ENCODE data around the gene SLC5A3. TPM values are rescaled to one million over a fixed set of nuclear protein-coding genes. Genes with fewer than 3 reads are reported as not detected.

The SLC5A3 gene
- total and polyA plus RNA-seq, 4 donors = 3.0 to 82.3 (median 14.2) TPM

DNA sequence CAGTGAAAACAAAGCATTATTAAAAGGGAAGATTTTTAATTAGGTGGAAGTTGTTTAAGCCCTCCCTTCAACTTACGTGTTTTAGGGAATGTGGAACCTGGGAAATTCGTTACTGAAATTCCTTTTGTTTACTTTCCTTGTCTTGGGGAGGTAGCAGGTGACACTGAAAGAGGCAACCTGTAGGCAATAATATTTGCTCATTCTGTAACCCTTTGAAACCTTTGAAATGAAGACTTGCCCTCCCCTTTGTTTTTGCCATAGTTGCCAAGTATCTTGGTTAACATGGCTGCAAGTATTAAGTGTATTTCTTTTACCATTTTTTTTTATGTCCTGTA is 1.7 kb downstream of the SLC5A3 start:
- intact Hi-C loops (cut with DNase I) = loop anchor here (2.0 to 10.0 kb wide), 3 partner anchors 50 to 150 kb away; no protein-coding TSS in a partner anchor
- DNase-seq = no peak
- H3K9me3 ChIP-seq (ENCODE audit: control insufficient read depth, low read length) = no peaks in the 10 kb centered on the region
- ATAC-seq (ENCODE audit: low FRiP score) = no peak
- H3K27ac ChIP-seq (ENCODE audit: low read depth in 1 of 2, low read length in 2 of 2) = no peak overlapping the region
- WGBS, 2 donors = 11 to 12% methylated on average over 2 of the region's 2 CpGs
- peaks cover 0 to 9% of the 10 kb centered on the region in 2 donors for H3K4me1 ChIP-seq (ENCODE audit: control insufficient read depth in 1 of 2, insufficient read depth in 2 of 2, low read length in 2 of 2)
- no peaks in the 10 kb centered on the region for H3K36me3 ChIP-seq (ENCODE audit: control insufficient read depth in 1 of 2, insufficient read depth in 2 of 2, low read length in 1 of 2)
- H3K27me3 ChIP-seq (ENCODE audit: control insufficient read depth in 1 of 2, insufficient read depth in 2 of 2, low read length in 1 of 2) = no peaks in the 10 kb centered on the region
- peak overlapping the region; percentile 93 to 100 for H3K4me3 ChIP-seq (ENCODE audit: low read length in 2 of 2)

DNA sequence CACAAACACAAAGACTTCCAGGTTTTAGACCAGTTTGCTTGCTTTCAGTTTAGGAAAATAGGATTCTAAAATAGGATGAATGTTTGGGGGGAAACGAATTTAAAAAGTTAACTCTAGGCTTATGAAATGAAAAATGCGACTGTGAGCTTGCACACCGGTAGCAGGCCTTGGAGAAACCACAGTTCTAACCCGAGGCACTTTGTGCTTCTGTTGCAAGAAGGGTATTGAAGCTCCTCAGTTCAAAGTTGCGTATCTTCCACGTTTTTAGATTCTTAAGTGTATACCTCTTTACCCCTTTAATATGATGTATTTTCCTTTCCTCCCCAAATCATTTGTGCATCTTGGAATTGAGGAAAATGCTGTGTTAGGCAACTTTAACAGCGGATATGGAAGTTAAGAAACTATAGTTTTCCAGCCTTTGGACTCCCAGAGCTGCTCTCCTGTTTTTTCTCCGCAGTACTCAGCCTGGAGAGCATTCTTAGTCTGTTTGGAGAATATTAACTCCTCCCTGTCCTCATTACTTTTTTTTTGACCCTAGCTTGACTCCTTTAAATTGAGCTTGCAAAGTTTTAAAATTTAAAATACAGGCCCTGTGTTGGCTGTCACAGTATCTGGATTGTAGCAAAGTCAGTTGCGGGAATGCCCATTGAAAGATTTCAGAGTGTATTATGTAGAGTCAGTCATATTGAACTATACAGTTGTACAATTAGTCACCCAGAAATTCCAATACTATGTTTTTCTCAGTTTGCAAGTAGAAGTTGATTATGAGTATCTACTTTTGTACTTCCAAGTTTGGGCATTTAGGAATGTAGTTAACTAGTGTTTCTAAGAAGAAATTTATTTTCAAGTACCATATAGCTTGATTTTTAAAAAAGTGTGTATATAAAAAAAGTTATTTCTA is 2.6 kb downstream of the SLC5A3 start:
- intact Hi-C loops (cut with DNase I) = loop anchor here (2.0 to 10.0 kb wide), 3 partner anchors 49 to 151 kb away; no protein-coding TSS in a partner anchor
- H3K27me3 ChIP-seq (ENCODE audit: control insufficient read depth in 1 of 2, insufficient read depth in 2 of 2, low read length in 1 of 2) = no peaks in the 10 kb centered on the region
- WGBS, 2 donors = 12 to 19% methylated on average over 9 of the region's 9 CpGs
- no peak for DNase-seq
- no peaks in the 10 kb centered on the region for H3K36me3 ChIP-seq (ENCODE audit: control insufficient read depth in 1 of 2, insufficient read depth in 2 of 2, low read length in 1 of 2)
- no peak overlapping the region for H3K27ac ChIP-seq (ENCODE audit: low read depth in 1 of 2, low read length in 2 of 2)
- ATAC-seq (ENCODE audit: low FRiP score) = no peak
- peak overlapping the region; percentile 93 to 100 for H3K4me3 ChIP-seq (ENCODE audit: low read length in 2 of 2)
- H3K4me1 ChIP-seq (ENCODE audit: control insufficient read depth in 1 of 2, insufficient read depth in 2 of 2, low read length in 2 of 2) = peaks cover 0 to 10% of the 10 kb centered on the region in 2 donors
- no peaks in the 10 kb centered on the region for H3K9me3 ChIP-seq (ENCODE audit: control insufficient read depth, low read length)

DNA sequence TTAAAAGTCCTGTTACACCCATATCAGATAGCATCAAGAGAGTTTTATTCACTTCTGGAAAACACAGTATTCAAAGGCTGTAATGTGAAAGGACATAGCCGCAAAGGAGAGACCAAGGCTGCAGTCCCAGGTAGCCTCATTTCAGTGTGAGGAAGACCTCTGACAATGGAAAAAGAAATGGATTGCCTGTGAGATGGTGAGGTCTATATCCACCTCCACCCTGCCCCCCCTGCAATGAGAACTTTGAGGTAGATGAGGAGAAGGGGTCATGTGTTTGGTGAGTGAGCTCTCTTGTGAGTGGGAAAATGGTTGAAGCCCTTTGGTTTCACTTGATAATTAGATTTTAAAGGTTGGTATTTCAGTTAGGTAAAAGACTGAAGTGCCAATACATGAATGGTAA is 3.5 kb downstream of the SLC5A3 start:
- no peak for ATAC-seq (ENCODE audit: low FRiP score)
- Histone ChIP-seq H3K27me3 (ENCODE audit: control insufficient read depth in 1 of 2, insufficient read depth in 2 of 2, low read length in 1 of 2) (no peaks in the 10 kb centered on the region), H3K4me3 (ENCODE audit: low read length in 2 of 2) (peak overlapping the region; percentile 29 to 40), H3K27ac (ENCODE audit: low read depth in 1 of 2, low read length in 2 of 2) (no peak overlapping the region), H3K36me3 (ENCODE audit: control insufficient read depth in 1 of 2, insufficient read depth in 2 of 2, low read length in 1 of 2) (no peaks in the 10 kb centered on the region), H3K4me1 (ENCODE audit: control insufficient read depth in 1 of 2, insufficient read depth in 2 of 2, low read length in 2 of 2) (peaks cover 0 to 12% of the 10 kb centered on the region in 2 donors), H3K9me3 (ENCODE audit: control insufficient read depth, low read length) (no peaks in the 10 kb centered on the region)
- intact Hi-C loops (cut with DNase I) = loop anchor here (5.0 to 10.0 kb wide), 2 partner anchors 48 to 125 kb away; no protein-coding TSS in a partner anchor
- no peak for DNase-seq
- 84 to 88% methylated on average over 1 of the region's 1 CpG for WGBS, 2 donors

DNA sequence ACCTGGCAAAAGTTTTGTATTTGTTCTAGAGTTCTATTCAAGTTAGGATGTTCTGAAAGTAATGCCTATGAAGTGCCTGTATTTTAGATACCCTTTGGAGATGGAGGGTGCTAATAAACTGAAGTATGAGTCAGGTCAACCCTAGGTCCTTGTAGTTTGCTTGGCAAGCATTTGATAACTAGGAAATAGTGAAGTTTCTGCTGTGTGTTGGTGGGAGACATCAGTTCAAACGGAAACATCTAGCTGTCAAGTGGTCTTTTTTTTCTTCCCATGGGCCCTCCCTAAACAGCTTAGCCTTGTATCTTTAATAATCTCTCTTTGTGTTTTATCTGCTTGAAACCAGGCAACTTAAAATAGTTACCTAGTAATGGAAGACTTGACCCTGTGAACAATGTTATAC is 4.5 kb downstream of the SLC5A3 start:
- intact Hi-C loops (cut with DNase I) = loop anchor here (5.0 to 10.0 kb wide), 2 partner anchors 47 to 124 kb away; no protein-coding TSS in a partner anchor
- WGBS, 2 donors = 26 to 36% methylated on average over 1 of the region's 1 CpG
- ATAC-seq (ENCODE audit: low FRiP score) = no peak
- no peak for DNase-seq
- peaks cover under 1 to 21% of the 10 kb centered on the region in 2 donors for H3K4me1 ChIP-seq (ENCODE audit: control insufficient read depth in 1 of 2, insufficient read depth in 2 of 2, low read length in 2 of 2)
- H3K4me3 ChIP-seq (ENCODE audit: low read length in 2 of 2) = peak overlapping the region in 1 of 2 donors; percentile 41
- no peaks in the 10 kb centered on the region for H3K9me3 ChIP-seq (ENCODE audit: control insufficient read depth, low read length)
- no peaks in the 10 kb centered on the region for H3K27me3 ChIP-seq (ENCODE audit: control insufficient read depth in 1 of 2, insufficient read depth in 2 of 2, low read length in 1 of 2)
- peak overlapping the region in 1 of 2 donors; percentile 57 for H3K27ac ChIP-seq (ENCODE audit: low read depth in 1 of 2, low read length in 2 of 2)
- peaks cover 0 to 3% of the 10 kb centered on the region in 2 donors for H3K36me3 ChIP-seq (ENCODE audit: control insufficient read depth in 1 of 2, insufficient read depth in 2 of 2, low read length in 1 of 2)

DNA sequence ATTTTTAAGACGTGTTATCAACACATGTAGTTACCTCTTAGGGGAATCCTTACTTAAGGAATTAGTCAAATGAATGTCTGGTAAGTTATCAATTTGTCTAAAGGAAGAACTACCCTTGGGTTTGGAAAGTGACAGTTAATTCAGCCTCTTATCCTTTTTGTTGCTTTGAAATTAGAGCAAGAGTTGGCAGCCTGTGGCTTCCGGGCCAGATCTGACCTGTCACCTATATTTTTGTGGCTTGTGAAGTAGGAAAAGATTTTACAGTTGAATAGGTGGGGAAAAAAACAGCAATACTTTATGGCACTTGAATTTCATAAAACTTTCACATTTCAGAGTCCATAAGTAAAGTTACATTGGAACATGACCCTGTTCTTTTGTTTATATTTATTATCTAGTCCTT is 5.5 kb downstream of the SLC5A3 start:
- ATAC-seq (ENCODE audit: low FRiP score) (no peak), DNase-seq (no peak)
- intact Hi-C loops (cut with DNase I) = loop anchor here (5.0 to 10.0 kb wide), 2 partner anchors 46 to 123 kb away; no protein-coding TSS in a partner anchor
- no peak overlapping the region for H3K27ac ChIP-seq (ENCODE audit: low read depth in 1 of 2, low read length in 2 of 2)
- peaks cover 0 to 4% of the 10 kb centered on the region in 2 donors for H3K36me3 ChIP-seq (ENCODE audit: control insufficient read depth in 1 of 2, insufficient read depth in 2 of 2, low read length in 1 of 2)
- no peaks in the 10 kb centered on the region for H3K9me3 ChIP-seq (ENCODE audit: control insufficient read depth, low read length)
- 37 to 48% methylated on average over 2 of the region's 2 CpGs for WGBS, 2 donors
- H3K4me3 ChIP-seq (ENCODE audit: low read length in 2 of 2) = no peak overlapping the region
- H3K27me3 ChIP-seq (ENCODE audit: control insufficient read depth in 1 of 2, insufficient read depth in 2 of 2, low read length in 1 of 2) = no peaks in the 10 kb centered on the region
- peaks cover 6 to 27% of the 10 kb centered on the region in 2 donors for H3K4me1 ChIP-seq (ENCODE audit: control insufficient read depth in 1 of 2, insufficient read depth in 2 of 2, low read length in 2 of 2)

DNA sequence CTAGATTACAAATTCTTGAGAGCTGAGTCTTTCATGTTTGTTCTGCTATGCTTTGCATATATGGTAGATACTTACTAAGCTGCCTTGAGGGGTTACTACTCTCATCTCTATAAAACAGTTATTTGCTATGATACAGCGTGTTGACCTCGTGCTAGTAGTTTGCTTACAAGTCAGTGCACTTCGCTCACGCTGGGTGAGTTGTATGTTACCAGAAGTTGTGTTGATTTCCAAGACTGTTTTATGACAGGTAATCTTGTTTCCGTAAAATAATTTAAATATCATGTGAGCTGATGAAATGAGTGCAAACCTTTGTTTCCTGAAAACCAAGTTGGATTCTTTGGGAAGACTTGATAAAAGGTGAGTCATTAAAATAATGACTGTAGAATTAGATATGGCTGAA is 7.3 kb downstream of the SLC5A3 start:
- H3K9me3 ChIP-seq (ENCODE audit: control insufficient read depth, low read length) = no peaks in the 10 kb centered on the region
- no peaks in the 10 kb centered on the region for H3K27me3 ChIP-seq (ENCODE audit: control insufficient read depth in 1 of 2, insufficient read depth in 2 of 2, low read length in 1 of 2)
- H3K36me3 ChIP-seq (ENCODE audit: control insufficient read depth in 1 of 2, insufficient read depth in 2 of 2, low read length in 1 of 2) = peaks cover 0 to 4% of the 10 kb centered on the region in 2 donors
- DNase-seq (no peak), ATAC-seq (ENCODE audit: low FRiP score) (no peak)
- 95% methylated on average over 5 of the region's 5 CpGs for WGBS, 2 donors
- H3K4me1 ChIP-seq (ENCODE audit: control insufficient read depth in 1 of 2, insufficient read depth in 2 of 2, low read length in 2 of 2) = peaks cover 6 to 27% of the 10 kb centered on the region in 2 donors
- intact Hi-C loops (cut with DNase I) = no loop called here
- no peak overlapping the region for H3K27ac ChIP-seq (ENCODE audit: low read depth in 1 of 2, low read length in 2 of 2)
- no peak overlapping the region for H3K4me3 ChIP-seq (ENCODE audit: low read length in 2 of 2)

DNA sequence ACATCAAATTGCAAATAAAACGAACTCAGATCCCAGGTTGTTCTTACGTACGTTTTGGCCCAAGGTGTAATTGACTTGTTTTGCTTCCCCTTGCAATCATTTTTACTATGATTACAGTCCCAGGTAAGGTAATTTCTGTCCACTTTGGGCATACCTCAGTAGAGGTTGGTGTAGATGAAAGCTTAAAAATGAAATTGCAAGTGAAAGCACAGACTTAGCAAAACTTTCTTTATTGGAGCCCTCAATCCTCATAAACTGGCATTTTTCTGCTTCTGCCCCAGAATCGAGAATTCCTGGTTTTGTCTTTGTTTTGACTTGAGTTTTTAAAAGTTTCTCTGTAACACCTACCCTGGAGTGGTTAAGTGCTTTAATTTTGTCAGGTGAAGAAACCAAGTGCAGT is 9.4 kb downstream of the SLC5A3 start:
- peak overlapping the region in 1 of 2 donors; percentile 14 for H3K27ac ChIP-seq (ENCODE audit: low read depth in 1 of 2, low read length in 2 of 2)
- DNase-seq = no peak
- intact Hi-C loops (cut with DNase I) = no loop called here
- no peaks in the 10 kb centered on the region for H3K27me3 ChIP-seq (ENCODE audit: control insufficient read depth in 1 of 2, insufficient read depth in 2 of 2, low read length in 1 of 2)
- H3K4me3 ChIP-seq (ENCODE audit: low read length in 2 of 2) = no peak overlapping the region
- WGBS, 2 donors = 57 to 69% methylated on average over 4 of the region's 4 CpGs
- H3K9me3 ChIP-seq (ENCODE audit: control insufficient read depth, low read length) = no peaks in the 10 kb centered on the region
- no peak for ATAC-seq (ENCODE audit: low FRiP score)
- peaks cover 9 to 30% of the 10 kb centered on the region in 2 donors for H3K4me1 ChIP-seq (ENCODE audit: control insufficient read depth in 1 of 2, insufficient read depth in 2 of 2, low read length in 2 of 2)
- H3K36me3 ChIP-seq (ENCODE audit: control insufficient read depth in 1 of 2, insufficient read depth in 2 of 2, low read length in 1 of 2) = peaks cover 2 to 4% of the 10 kb centered on the region in 2 donors

DNA sequence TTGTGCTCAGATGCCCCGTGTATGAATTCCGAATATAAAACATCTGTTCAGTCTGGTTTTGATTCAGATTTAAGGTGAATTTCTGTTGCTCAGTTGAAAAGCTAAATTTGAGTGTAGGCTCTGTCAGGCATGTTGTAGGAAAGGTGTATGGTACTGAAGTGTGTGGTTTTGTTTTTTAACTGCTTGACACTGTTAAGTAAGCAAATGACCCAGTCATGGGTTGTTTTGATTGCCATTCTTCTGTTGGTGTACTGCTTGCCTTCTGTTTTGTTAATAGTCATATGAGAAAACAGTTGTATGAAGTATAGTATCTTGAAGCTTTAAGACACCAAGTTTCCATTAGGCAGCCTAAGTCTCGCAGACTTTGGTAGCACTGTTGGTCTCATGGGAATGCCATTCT is 10.0 kb downstream of the SLC5A3 start:
- 34 to 51% methylated on average over 3 of the region's 3 CpGs for WGBS, 2 donors
- intact Hi-C loops (cut with DNase I) = no loop called here
- Histone ChIP-seq H3K27ac (ENCODE audit: low read depth in 1 of 2, low read length in 2 of 2) (peak overlapping the region in 1 of 2 donors; percentile 14), H3K4me1 (ENCODE audit: control insufficient read depth in 1 of 2, insufficient read depth in 2 of 2, low read length in 2 of 2) (peaks cover 10 to 26% of the 10 kb centered on the region in 2 donors), H3K4me3 (ENCODE audit: low read length in 2 of 2) (no peak overlapping the region), H3K9me3 (ENCODE audit: control insufficient read depth, low read length) (no peaks in the 10 kb centered on the region), H3K27me3 (ENCODE audit: control insufficient read depth in 1 of 2, insufficient read depth in 2 of 2, low read length in 1 of 2) (no peaks in the 10 kb centered on the region), H3K36me3 (ENCODE audit: control insufficient read depth in 1 of 2, insufficient read depth in 2 of 2, low read length in 1 of 2) (peaks cover 2 to 4% of the 10 kb centered on the region in 2 donors)
- DNase-seq = no peak
- ATAC-seq (ENCODE audit: low FRiP score) = no peak
